H9 (cell line): Measurements from ENCODE around the gene WDSUB1. TPM values are rescaled to one million over a fixed set of nuclear protein-coding genes. Genes with fewer than 3 reads are reported as not detected.

Experiments used
- DNase-seq: peaks from one replicate; pipeline ENCODE4 v3.0.0-alpha.2; 2017
- H2AFZ ChIP-seq: one replicate; pipeline ENCODE4 v1.6.1; 2013; ENCODE audit warnings: mild to moderate bottlenecking, low read length, control low read depth, moderate library complexity
- H2AK5ac ChIP-seq: 2 replicates; pipeline ENCODE4 v1.6.1; 2013; ENCODE audit warnings: low read length, control low read depth, mixed read lengths; ENCODE audit not compliant: insufficient read length
- H2BK120ac ChIP-seq: one replicate; pipeline ENCODE4 v1.6.1; 2013; ENCODE audit warnings: low read depth, mild to moderate bottlenecking, low read length, control low read depth, inconsistent platforms; ENCODE audit not compliant: poor library complexity, severe bottlenecking
- H2BK12ac ChIP-seq: 2 replicates; pipeline ENCODE4 v1.6.1; 2013; ENCODE audit warnings: low read length, control low read depth, mixed read lengths, low read depth; ENCODE audit not compliant: insufficient read length
- H2BK15ac ChIP-seq: 2 replicates; pipeline ENCODE4 v1.6.1; 2013; ENCODE audit warnings: low read depth, low read length, control low read depth
- H2BK20ac ChIP-seq: one replicate; pipeline ENCODE4 v1.6.1; 2013; ENCODE audit warnings: low read depth, mild to moderate bottlenecking, low read length, control low read depth, inconsistent platforms; ENCODE audit not compliant: poor library complexity, severe bottlenecking
- H2BK5ac ChIP-seq: 2 replicates; pipeline ENCODE4 v1.6.1; 2013; ENCODE audit warnings: low read length, control low read depth, mixed read lengths; ENCODE audit not compliant: insufficient read length
- H3K14ac ChIP-seq: 2 replicates; pipeline ENCODE4 v1.6.1; 2013; ENCODE audit warnings: low read length, control low read depth; ENCODE audit not compliant: insufficient read depth
- H3K18ac ChIP-seq: 2 replicates; pipeline ENCODE4 v1.6.1; 2013; ENCODE audit warnings: low read depth, mild to moderate bottlenecking, mixed read lengths, low read length, control low read depth; ENCODE audit not compliant: insufficient read length
- H3K23ac ChIP-seq: 2 replicates; pipeline ENCODE4 v1.6.1; 2013; ENCODE audit warnings: low read length, control low read depth, mixed read lengths, low read depth; ENCODE audit not compliant: insufficient read length
- H3K23me2 ChIP-seq: 2 replicates; pipeline ENCODE4 v1.6.1; 2013; ENCODE audit warnings: low read depth, mild to moderate bottlenecking, mixed read lengths, low read length, control low read depth; ENCODE audit not compliant: insufficient read length, poor library complexity, severe bottlenecking
- H3K27ac ChIP-seq: 2 replicates; pipeline ENCODE4 v1.5.1; 2013; ENCODE audit warnings: low read length, control low read depth, mixed read lengths, low read depth; ENCODE audit not compliant: insufficient read length
- H3K27me3 ChIP-seq: 2 replicates; pipeline ENCODE4 v1.6.1; 2013; ENCODE audit warnings: low read length, control low read depth, inconsistent platforms; ENCODE audit not compliant: insufficient read depth
- H3K4ac ChIP-seq: 2 replicates; pipeline ENCODE4 v1.6.1; 2013; ENCODE audit warnings: low read depth, mild to moderate bottlenecking, control low read depth, inconsistent platforms, low read length, moderate library complexity
- H3K4me1 ChIP-seq: 2 replicates; pipeline ENCODE4 v1.6.1; 2013; ENCODE audit warnings: low read length, control low read depth, inconsistent platforms; ENCODE audit not compliant: insufficient read depth
- H3K4me2 ChIP-seq: 2 replicates; pipeline ENCODE4 v1.6.1; 2013; ENCODE audit warnings: low read length, control low read depth, mixed read lengths; ENCODE audit not compliant: insufficient read length, insufficient read depth
- H3K56ac ChIP-seq: 2 replicates; pipeline ENCODE4 v1.6.1; 2013; ENCODE audit warnings: low read depth, mild to moderate bottlenecking, mixed read lengths, low read length, control low read depth; ENCODE audit not compliant: insufficient read length
- H3K79me1 ChIP-seq: 2 replicates; pipeline ENCODE4 v1.6.1; 2013; ENCODE audit warnings: low read depth, mild to moderate bottlenecking, moderate library complexity, low read length, control low read depth, inconsistent platforms; ENCODE audit not compliant: insufficient read depth, poor library complexity, severe bottlenecking
- H3K79me2 ChIP-seq: 2 replicates; pipeline ENCODE4 v1.6.1; 2013; ENCODE audit warnings: low read length, control low read depth, inconsistent platforms; ENCODE audit not compliant: insufficient read depth
- H3K9ac ChIP-seq: 2 replicates; pipeline ENCODE4 v1.6.1; 2013; ENCODE audit warnings: low read length, control low read depth, mixed read lengths; ENCODE audit not compliant: insufficient read length; ENCODE audit errors: extremely low read depth
- H3K9me3 ChIP-seq: one replicate; pipeline ENCODE4 v1.6.1; 2013; ENCODE audit warnings: low read depth, low read length, inconsistent platforms; ENCODE audit not compliant: control insufficient read depth
- H3T11ph ChIP-seq: one replicate; pipeline ENCODE4 v1.6.1; 2013; ENCODE audit warnings: mild to moderate bottlenecking, low read length, control low read depth, inconsistent platforms
- H4K20me1 ChIP-seq: one replicate; pipeline ENCODE4 v1.6.1; 2013; ENCODE audit not compliant: control insufficient read depth, insufficient read length, insufficient read depth
- H4K5ac ChIP-seq: 2 replicates; pipeline ENCODE4 v1.6.1; 2013; ENCODE audit warnings: low read depth, mild to moderate bottlenecking, mixed read lengths, low read length, control low read depth; ENCODE audit not compliant: insufficient read length
- H4K8ac ChIP-seq: replicated peaks from 2 replicates; pipeline ENCODE4 v1.6.1; 2013; ENCODE audit warnings: low read length, control low read depth, mixed read lengths, low read depth; ENCODE audit not compliant: insufficient read length
- H4K91ac ChIP-seq: 2 replicates; pipeline ENCODE4 v1.6.1; 2013; ENCODE audit warnings: low read depth, mild to moderate bottlenecking, moderate library complexity, mixed read lengths, low read length, control low read depth; ENCODE audit not compliant: insufficient read length
- H3K27ac Mint-ChIP-seq, 3 experiments: 2 replicates in 2 of 3; 3 replicates in 1 of 3; pipeline ENCODE4 v1.8.0; 2020 to 2021; ENCODE audit warnings: mixed read lengths in 3 of 3, mild to moderate bottlenecking in 1 of 3, moderate library complexity in 1 of 3
- H3K27me3 Mint-ChIP-seq: 2 replicates; pipeline ENCODE4 v1.8.0; 2021; ENCODE audit warnings: low read depth, mild to moderate bottlenecking, moderate library complexity, mixed read lengths
- H3K36me3 Mint-ChIP-seq, 3 experiments: 2 replicates in 2 of 3; 3 replicates in 1 of 3; pipeline ENCODE4 v1.8.0; 2020 to 2021; ENCODE audit warnings: low read depth in 3 of 3, mixed read lengths in 3 of 3; ENCODE audit not compliant: insufficient read depth in 1 of 3
- H3K4me1 Mint-ChIP-seq, 2 experiments: 2 replicates each; pipeline ENCODE4 v1.8.0; 2020; ENCODE audit warnings: mixed read lengths in 2 of 2
- H3K4me3 Mint-ChIP-seq, 2 experiments: 2 replicates in 1 of 2; 3 replicates in 1 of 2; pipeline ENCODE4 v1.8.0; 2020 to 2021; ENCODE audit warnings: mild to moderate bottlenecking in 2 of 2, mixed read lengths in 2 of 2, moderate library complexity in 1 of 2
- H3K9me3 Mint-ChIP-seq, 2 experiments: 2 replicates in 1 of 2; 3 replicates in 1 of 2; pipeline ENCODE4 v1.8.0; 2020; ENCODE audit warnings: mild to moderate bottlenecking in 2 of 2, mixed read lengths in 2 of 2, moderate library complexity in 1 of 2
- CTCF ChIP-seq: fragments of 200-600 bp; sonication (generic); conservative IDR thresholded peaks from 3 replicates; pipeline ENCODE4 v1.8.0; 2021; ENCODE audit warnings: antibody characterized with exemption, mild to moderate bottlenecking
- WGBS: extraction: QIAGEN DNeasy Blood & Tissue Kit; methylation state at CpG from one replicate; pipeline ENCODE4 v1.1.7; 2013; ENCODE audit warnings: missing lambda C conversion rate, low lambda C conversion rate, mixed read lengths; ENCODE audit not compliant: insufficient read length; ENCODE audit errors: extremely low coverage; 5-methylcytosine and 5-hydroxymethylcytosine counted together
- total RNA-seq: library from RNA; stranded (reverse); gene quantifications from 2 replicates; pipeline ENCODE4 v1.2.1, GENCODE V29; 2021

The WDSUB1 gene
- total RNA-seq, 1 experiment from 2014 or later = 5.5 TPM

- 0 out of 5 replicates have a peak, but pooled peaks cover 0 to 3% of the 10 kb centered on the region in 2 experiments for H3K9me3 Mint-ChIP-seq
- no peaks in the 10 kb centered on the region for H3K36me3 Mint-ChIP-seq
- H3K4me1 Mint-ChIP-seq = peaks cover 0 to 2% of the 10 kb centered on the region in 2 experiments; a peak in 2 of 4 replicates
- H3K4me3 Mint-ChIP-seq = no peak overlapping the region
- no peak overlapping the region for H3K27ac Mint-ChIP-seq
- no peak for TF ChIP-seq CTCF
- Histone ChIP-seq H3K27ac (no peak overlapping the region), H2BK5ac (no peak overlapping the region), H3K79me1 (no peaks in the 10 kb centered on the region), H4K91ac (no peak overlapping the region), H4K8ac (no peak overlapping the region), H4K5ac (no peak overlapping the region), H3K4ac (no peak overlapping the region), H3K18ac (no peak overlapping the region), H3K56ac (no peak overlapping the region), H3K9me3 (no peaks in the 10 kb centered on the region), H2AFZ (no peak overlapping the region), H3K14ac (no peak overlapping the region), H2BK15ac (no peak overlapping the region), H3K79me2 (no peaks in the 10 kb centered on the region), H3K9ac (no peak overlapping the region), H2BK12ac (no peak overlapping the region), H3K23ac (no peak overlapping the region), H3K4me2 (no peak overlapping the region), H3K4me1 (no peaks in the 10 kb centered on the region), H3T11ph (no peak overlapping the region), H3K27me3 (no peaks in the 10 kb centered on the region), H3K23me2 (no peaks in the 10 kb centered on the region), H4K20me1 (no peaks in the 10 kb centered on the region), H2BK20ac (no peak overlapping the region), H2AK5ac (no peak overlapping the region), H2BK120ac (no peak overlapping the region)
- H3K27me3 Mint-ChIP-seq = no peaks in the 10 kb centered on the region
- WGBS = no CpG with 5 or more reads among the region's 5 CpGs
- no peak for DNase-seq
Observed at GRCh38 chr2:159297042-159297707, 10.7 kb upstream of the WDSUB1 start.
